ENCODE measurements around the gene GALNT14.

Gene GALNT14

GRCh38 chr2:30981096-30981495 is 157.1 kb downstream of the GALNT14 start:
- DNase-seq = no peak

- no peak for DNase-seq
These were observed 158.4 kb downstream of the GALNT14 start for GRCh38 chr2:30979822-30980245.

DNA sequence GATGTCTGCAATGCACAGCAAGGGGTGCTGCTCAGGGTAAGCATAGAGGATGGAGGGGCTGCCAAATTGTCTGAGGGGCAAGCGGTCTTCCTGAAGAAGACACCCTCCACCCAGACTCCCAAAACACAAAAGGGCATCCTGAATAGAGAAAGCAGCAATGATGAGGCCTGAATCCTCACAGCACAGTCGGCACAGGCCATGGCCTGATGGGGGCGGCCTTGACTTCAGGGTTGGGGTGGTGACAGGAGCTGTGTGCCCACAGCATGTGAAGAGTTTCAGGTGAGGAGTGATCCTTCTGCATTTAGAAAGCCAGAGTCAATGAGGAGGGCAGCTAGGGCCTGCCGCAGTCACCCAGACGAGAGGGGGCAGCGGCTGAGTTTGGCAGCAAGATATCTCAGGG is 159.4 kb downstream of the GALNT14 start:
- DNase-seq = no peak

DNA sequence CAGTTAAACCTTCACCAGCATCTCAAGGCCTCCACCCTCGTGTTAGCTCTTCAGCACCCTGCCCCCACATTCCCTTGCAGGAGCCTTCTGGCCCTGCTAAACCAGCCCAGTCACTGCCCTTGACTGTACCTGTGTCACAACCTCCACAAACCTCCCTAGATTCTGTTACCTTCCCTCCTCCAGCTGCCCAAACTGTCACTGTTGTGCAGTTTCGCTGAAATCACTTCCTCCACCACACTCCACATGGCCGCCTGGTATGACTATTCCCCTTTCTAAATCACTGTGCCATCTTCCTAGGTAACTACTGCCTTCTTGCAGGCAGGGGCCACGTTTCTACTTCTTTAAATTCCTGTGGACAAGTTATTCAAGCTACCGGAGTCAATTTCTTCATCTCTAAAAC is 160.2 kb downstream of the GALNT14 start:
- no peak for DNase-seq

DNA sequence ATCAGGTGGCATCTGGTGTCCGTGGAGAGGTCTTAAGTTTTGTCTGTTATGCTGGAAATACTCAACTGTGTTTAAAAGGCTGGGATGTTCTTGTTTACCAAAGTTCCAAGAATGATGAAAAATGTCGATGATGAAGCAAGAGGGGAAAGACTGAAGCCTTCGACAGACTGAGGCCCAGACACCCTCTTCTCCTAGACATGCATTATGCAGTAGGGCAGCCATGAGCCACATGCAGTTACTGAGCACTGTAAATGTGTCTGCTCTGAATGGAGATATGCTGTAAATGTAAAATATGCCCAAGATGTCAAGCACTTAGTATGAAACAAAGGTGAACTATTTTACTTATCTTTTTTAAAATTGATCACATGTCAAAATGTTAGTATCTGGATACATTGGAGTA is 163.1 kb downstream of the GALNT14 start:
- DNase-seq = no peak

DNA sequence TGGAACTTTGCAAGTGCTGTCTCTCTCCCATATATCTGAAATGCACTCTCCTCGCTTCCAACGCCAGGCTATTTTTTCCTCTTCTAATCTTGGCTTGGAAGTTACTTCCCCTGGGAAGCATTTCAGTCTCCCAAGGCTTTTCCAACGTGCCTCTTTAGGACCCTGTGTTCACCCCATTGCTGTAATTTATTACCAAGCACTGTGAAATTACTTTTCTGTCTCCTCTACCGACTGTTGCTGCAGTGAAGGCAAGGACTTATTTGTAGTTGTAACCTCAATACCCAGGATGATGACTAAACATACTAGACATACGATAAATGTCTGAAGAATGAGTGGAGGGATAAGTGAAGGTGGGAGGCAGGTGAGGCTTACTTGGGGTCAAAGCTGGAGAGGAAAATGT is 163.7 kb downstream of the GALNT14 start:
- no peak for DNase-seq

GRCh38 chr2:30974092-30974491 is 164.1 kb downstream of the GALNT14 start:
- no peak for DNase-seq

GRCh38 chr2:30971231-30972025 is 166.8 kb downstream of the GALNT14 start:
- DNase-seq = no peak

GRCh38 chr2:30968660-30969397 is 169.4 kb downstream of the GALNT14 start:
- no peak for DNase-seq

GRCh38 chr2:30966786-30967185 is 171.5 kb downstream of the GALNT14 start:
- DNase-seq = no peak

DNA sequence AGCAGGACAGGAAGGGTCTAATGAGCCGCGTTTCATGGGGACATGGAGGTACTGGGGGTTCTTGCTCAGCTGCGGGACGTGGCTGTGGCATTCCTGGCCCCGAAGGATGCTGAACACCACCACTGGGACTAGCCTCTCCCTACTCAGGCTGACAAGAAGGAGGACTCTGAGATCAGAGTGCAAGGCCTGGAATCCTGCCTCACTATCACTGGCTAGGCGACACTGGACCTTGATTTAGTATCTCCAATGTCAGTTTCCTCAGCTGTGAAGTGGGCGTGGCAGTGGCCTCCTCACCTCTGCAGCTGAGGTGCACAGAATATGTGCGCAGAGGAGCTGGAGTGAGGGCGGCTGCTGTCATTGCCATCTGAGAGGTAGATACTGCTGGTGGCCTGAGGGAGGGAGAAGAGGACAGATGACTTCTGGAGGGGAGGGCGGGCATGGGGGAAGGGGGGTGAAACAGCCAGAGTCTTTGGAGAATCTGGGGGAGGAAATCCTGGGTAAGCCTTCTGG is 173.2 kb downstream of the GALNT14 start:
- DNase-seq = no peak

GRCh38 chr2:30964334-30965005 is 173.8 kb downstream of the GALNT14 start:
- no peak for DNase-seq

GRCh38 chr2:30963184-30963583 is 175.1 kb downstream of the GALNT14 start:
- no peak for DNase-seq

- DNase-seq = no peak
These were observed 178.0 kb downstream of the GALNT14 start for GRCh38 chr2:30960213-30960612.

DNA sequence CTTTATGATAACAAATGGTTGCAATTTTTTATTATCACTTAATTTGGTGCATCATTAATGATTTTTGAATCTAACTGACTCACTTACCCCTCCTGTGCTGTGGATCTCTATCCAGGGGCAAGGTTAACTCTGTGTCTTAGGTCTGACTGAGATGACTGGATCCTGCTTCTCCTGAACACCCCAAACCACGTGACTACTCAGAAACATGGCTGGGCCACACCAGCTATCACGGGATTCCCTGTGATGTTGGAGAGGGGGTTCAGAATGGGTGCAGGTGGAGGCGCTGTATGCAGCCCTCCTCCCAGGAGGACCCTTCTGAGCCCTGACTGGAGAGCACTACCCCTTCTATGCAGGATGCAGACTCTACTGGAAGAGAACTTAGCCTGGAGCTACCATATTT is 178.6 kb downstream of the GALNT14 start:
- no peak for DNase-seq

GRCh38 chr2:30958918-30959265 is 179.3 kb downstream of the GALNT14 start:
- DNase-seq = no peak

- no peak for DNase-seq
These were observed 179.9 kb downstream of the GALNT14 start for GRCh38 chr2:30958193-30958917.

GRCh38 chr2:30957591-30957990 is 180.6 kb downstream of the GALNT14 start:
- DNase-seq = no peak

DNA sequence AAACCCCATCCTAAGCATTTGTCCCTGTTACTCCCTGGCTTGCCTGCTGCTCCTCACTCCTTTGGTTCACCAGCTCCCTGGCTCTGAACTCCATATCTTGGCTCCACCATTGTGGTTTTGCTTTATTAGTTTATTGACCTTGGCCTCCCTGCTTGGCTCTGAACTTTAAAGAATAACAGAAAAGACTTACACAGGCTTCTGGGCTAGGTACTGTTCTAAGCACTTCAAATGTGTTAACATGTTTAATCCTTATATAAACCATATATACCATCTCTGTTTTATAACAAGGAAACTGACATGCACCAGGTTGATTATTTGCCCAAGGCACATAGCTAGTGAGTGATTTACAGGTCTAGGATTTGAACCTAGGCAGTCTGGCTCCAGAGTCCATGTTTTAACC is 181.2 kb downstream of the GALNT14 start:
- DNase-seq = no peak

DNA sequence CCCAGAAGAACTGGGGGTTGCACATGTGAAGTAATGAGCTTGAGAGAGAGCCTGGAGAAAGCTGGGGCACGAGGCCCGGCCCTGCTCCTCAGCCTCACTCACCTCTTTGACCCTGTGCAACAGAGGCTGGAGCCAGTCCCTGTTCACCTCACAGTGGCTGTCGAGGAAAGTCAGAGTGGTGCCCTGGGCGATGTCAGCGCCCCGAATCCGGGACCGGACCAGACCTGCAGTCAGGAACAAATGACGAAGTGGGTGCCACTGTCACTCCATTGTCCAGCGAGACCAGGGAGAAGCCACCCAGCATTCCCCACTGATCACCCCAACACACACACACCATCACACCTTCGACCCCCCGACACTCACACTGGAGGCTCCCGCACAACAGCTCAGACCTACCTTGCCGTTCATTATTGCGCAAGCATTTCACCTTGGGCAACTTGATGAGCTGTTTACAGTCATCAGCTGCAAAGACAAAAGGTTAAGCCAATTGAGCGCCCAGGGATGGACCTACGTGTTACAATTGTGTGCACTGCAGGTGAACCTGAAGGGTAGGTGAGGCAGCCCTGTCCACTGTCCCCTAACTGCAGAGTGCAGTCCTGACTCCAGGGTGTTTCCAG is 182.6 kb downstream of the GALNT14 start:
- DNase-seq = no peak

DNA sequence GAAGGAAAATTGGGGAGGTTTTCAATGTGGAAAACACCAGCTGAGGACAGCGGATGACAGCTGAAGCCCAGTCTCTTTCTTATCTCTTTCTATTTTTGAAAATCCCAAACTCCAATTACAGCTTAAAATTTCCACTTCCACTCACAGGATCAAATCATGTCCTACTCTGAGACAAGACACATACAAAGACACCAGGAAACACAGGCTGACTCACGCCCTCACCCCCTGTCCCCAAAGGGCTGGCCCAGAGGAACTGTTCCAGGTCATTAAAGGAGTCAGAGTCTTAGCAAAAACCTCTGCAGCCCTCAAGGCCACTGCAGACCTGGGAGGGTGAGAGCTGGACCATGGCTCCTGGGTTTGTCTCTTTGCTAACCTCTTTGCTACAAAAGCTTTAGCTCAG is 187.9 kb downstream of the GALNT14 start:
- no peak for DNase-seq

All from anterior cingulate cortex (tissue), 58 donors.